GM12878 (cell line): ENCODE data around the gene SRRM3.

Experiments used
- CEBPB ChIP-seq, 2 experiments: fragments of 150-350 bp in 1 of 2; IDR thresholded peaks; 2 replicates each; pipeline ENCODE4 v1.6.1; 2012 to 2014; ENCODE audit warnings: low read depth in 2 of 2, low read length in 2 of 2, borderline replicate concordance in 1 of 2, inconsistent platforms in 1 of 2
- CTCF ChIP-seq, 3 experiments: IDR thresholded peaks in 2 of 3; conservative IDR thresholded peaks in 1 of 3; 2 replicates each; pipeline ENCODE4 v1.5.1; 2011; ENCODE audit warnings: low read depth in 3 of 3, low read length in 3 of 3, mild to moderate bottlenecking in 3 of 3, control low read depth in 2 of 3, moderate library complexity in 2 of 3, inconsistent platforms in 1 of 3, mixed read lengths in 1 of 3; ENCODE audit not compliant: control insufficient read depth in 2 of 3, insufficient read depth in 1 of 3; ENCODE audit errors: extremely low read depth in 1 of 3
- EZH2 ChIP-seq: IDR thresholded peaks from 2 replicates; pipeline ENCODE4 v1.6.1; 2012; ENCODE audit warnings: low read depth, mild to moderate bottlenecking, control low read depth, inconsistent platforms, low read length, borderline replicate concordance; ENCODE audit not compliant: control insufficient read depth
- FOXK2 ChIP-seq: fragments of 450-650 bp; IDR thresholded peaks from 2 replicates; pipeline ENCODE4 v1.6.1; 2017; ENCODE audit warnings: mild to moderate bottlenecking, moderate library complexity
- IRF3 ChIP-seq: fragments of 450-650 bp; IDR thresholded peaks from 2 replicates; pipeline ENCODE4 v1.6.1; 2014; ENCODE audit warnings: mild to moderate bottlenecking
- IRF4 ChIP-seq: IDR thresholded peaks from 2 replicates; pipeline ENCODE4 v1.6.1; 2011; ENCODE audit warnings: low read depth, low read length
- KDM1A ChIP-seq: fragments of 200-600 bp; sonication (generic); IDR thresholded peaks from 2 replicates; pipeline ENCODE4 v1.6.1; 2016; ENCODE audit warnings: borderline replicate concordance
- POLR2A ChIP-seq: IDR thresholded peaks from 2 replicates; pipeline ENCODE4 v1.6.1; 2011; ENCODE audit warnings: low read depth, mild to moderate bottlenecking, low read length
- POLR2AphosphoS5 ChIP-seq: IDR thresholded peaks from 2 replicates; pipeline ENCODE4 v1.6.1; 2011; ENCODE audit warnings: mild to moderate bottlenecking, low read length, inconsistent platforms
- RFX5 ChIP-seq: IDR thresholded peaks from 2 replicates; pipeline ENCODE4 v1.6.1; 2011; ENCODE audit warnings: low read depth, low read length, improper control_type of control experiment
- SIX5 ChIP-seq: IDR thresholded peaks from 2 replicates; pipeline ENCODE4 v1.6.1; 2011; ENCODE audit warnings: mild to moderate bottlenecking, low read depth, low read length, moderate library complexity; ENCODE audit not compliant: severe bottlenecking
- SUPT20H ChIP-seq: IDR thresholded peaks from 2 replicates; pipeline ENCODE4 v1.6.1; 2011; ENCODE audit warnings: low read depth, mild to moderate bottlenecking, low read length, moderate library complexity, borderline replicate concordance; ENCODE audit not compliant: control insufficient read depth
- TF ChIP-seq, protein P1 (sequence below): IDR thresholded peaks from 2 replicates; pipeline ENCODE4 v1.6.1; 2011; ENCODE audit warnings: low read depth, low read length, improper control_type of control experiment, borderline replicate concordance

DNA sequence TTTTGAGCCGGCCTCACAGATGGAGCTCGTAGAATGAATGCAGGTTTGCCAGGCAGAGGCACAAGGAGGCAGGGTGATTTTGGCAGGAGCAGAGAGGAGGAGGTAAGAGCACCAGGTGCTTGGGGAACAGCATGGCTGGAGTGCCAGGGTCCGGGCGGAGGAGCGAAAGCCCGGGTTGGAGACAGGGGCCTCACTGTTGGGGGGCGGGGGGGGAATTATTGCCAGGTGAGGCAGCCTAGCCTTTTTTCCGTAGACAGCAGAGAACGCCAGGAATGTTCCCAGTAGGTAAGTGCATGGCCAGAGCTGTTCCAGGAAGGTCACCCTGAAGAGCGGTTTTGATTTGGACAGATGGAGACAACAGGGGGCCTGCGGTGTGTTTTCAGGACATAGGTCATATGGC lies 9.5 kb downstream of the SRRM3 start:
- TF ChIP-seq POLR2A (no peak), SUPT20H (no peak), POLR2AphosphoS5 (no peak), CTCF (IDR thresholded peaks at IDR 0.05 in 2 of 3, conservative IDR thresholded peaks at IDR 0.05 in 1 of 3; ENCODE audit: control insufficient read depth in 2 of 3, extremely low read depth in 1 of 3, insufficient read depth in 1 of 3, low read depth in 3 of 3, low read length in 3 of 3) (no peak), KDM1A (no peak), IRF3 (no peak), CEBPB (IDR thresholded peaks at IDR 0.05; ENCODE audit: borderline replicate concordance in 1 of 2, low read depth in 2 of 2, low read length in 2 of 2) (no peak), RFX5 (no peak), FOXK2 (no peak), EZH2 (no peak), IRF4 (no peak), SIX5 (no peak)
- TF ChIP-seq, protein P1, sequence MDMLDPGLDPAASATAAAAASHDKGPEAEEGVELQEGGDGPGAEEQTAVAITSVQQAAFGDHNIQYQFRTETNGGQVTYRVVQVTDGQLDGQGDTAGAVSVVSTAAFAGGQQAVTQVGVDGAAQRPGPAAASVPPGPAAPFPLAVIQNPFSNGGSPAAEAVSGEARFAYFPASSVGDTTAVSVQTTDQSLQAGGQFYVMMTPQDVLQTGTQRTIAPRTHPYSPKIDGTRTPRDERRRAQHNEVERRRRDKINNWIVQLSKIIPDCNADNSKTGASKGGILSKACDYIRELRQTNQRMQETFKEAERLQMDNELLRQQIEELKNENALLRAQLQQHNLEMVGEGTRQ, result no peak
